ENCODE data around the gene NGFR. TPM values are rescaled to one million over a fixed set of nuclear protein-coding genes. Genes with fewer than 3 reads are reported as not detected.

The NGFR gene
- total and polyA plus RNA-seq, 9 of the 15 experiments (the other 6 are each of a cell fraction or from before 2014, with no cell fraction given): 0.07 to 0.23 (median 0.13) TPM; not detected in 4

- H3K9me1 ChIP-seq (ENCODE audit: control insufficient read depth, insufficient read depth, low read length): no peaks in the 10 kb centered on the region
- ChIA-PET CTCF (ENCODE audit: low intra/inter-chr PET ratio) (no interaction called here), POLR2A (interaction anchor here (0.5 to 1.1 kb wide), 2 partner anchors 10 to 11 kb away, joined by 3 read pairs; no protein-coding TSS in a partner anchor)
- FAIRE-seq (no peak), DNase-seq (ENCODE audit: extremely low read depth in 1 of 4, low spot score in 3 of 4) (no peak), ATAC-seq (no peak)
- H3K9me3 ChIP-seq (replicated peaks; ENCODE audit: control insufficient read depth, insufficient read depth, low read depth, low read length): no peaks in the 10 kb centered on the region
- H3K27me3 ChIP-seq (ENCODE audit: control insufficient read depth in 2 of 2, insufficient read depth in 2 of 2, low read length in 2 of 2): peaks cover 13 to 67% of the 10 kb centered on the region in 2 experiments; a peak in 4 of 5 replicates
- H3K27ac ChIP-seq (ENCODE audit: extremely low read depth, low read depth, low read length): no peak overlapping the region
- no peak overlapping the region for H3K4me2 ChIP-seq (ENCODE audit: insufficient read depth, low read length)
- H3K4me3 ChIP-seq: no peak overlapping the region
- peaks cover 0 to 7% of the 10 kb centered on the region in 2 experiments; a peak in 2 of 5 replicates for H3K4me1 ChIP-seq (replicated peaks in 1 of 2; ENCODE audit: control insufficient read depth in 2 of 2, insufficient read depth in 2 of 2, low read length in 2 of 2)
- in situ Hi-C loops (cut with MboI): no loop called here
- H2AFZ ChIP-seq (ENCODE audit: low read depth, low read length): no peak overlapping the region
- intact Hi-C loops (cut with micrococcal nuclease): no loop called here
- no peak overlapping the region for H3K9ac ChIP-seq (ENCODE audit: insufficient read depth in 1 of 2, low read depth in 2 of 2, low read length in 2 of 2)
- no peaks in the 10 kb centered on the region for H3K36me3 ChIP-seq (ENCODE audit: control insufficient read depth, insufficient read depth, low read length)
- peaks cover 6% of the 10 kb centered on the region; the same call in 1 of the 2 replicates for H4K20me1 ChIP-seq (replicated peaks; ENCODE audit: control insufficient read depth, insufficient read depth, low read length)
- 22% methylated on average over 5 of the region's 14 CpGs for WGBS (ENCODE audit: insufficient coverage, low coverage, missing lambda C conversion rate)
- no TSS peak for BruUV-seq (replicated peaks)
- no peaks in the 10 kb centered on the region for H3K79me2 ChIP-seq (ENCODE audit: control insufficient read depth, insufficient read depth, low read length)
- TF ChIP-seq CLOCK (CRISPR knock-in tag; IDR thresholded peaks at IDR 0.05; ENCODE audit: borderline replicate concordance) (no peak), JUNB (CRISPR knock-in tag; conservative IDR thresholded peaks at IDR 0.05) (no peak), ZSCAN32 (CRISPR knock-in tag; IDR thresholded peaks at IDR 0.05) (no peak), DACH1 (IDR thresholded peaks at IDR 0.05; ENCODE audit: partially characterized antibody) (no peak), SREBF2 (CRISPR knock-in tag; IDR thresholded peaks at IDR 0.05) (no peak)
- TF ChIP-seq, protein P1, sequence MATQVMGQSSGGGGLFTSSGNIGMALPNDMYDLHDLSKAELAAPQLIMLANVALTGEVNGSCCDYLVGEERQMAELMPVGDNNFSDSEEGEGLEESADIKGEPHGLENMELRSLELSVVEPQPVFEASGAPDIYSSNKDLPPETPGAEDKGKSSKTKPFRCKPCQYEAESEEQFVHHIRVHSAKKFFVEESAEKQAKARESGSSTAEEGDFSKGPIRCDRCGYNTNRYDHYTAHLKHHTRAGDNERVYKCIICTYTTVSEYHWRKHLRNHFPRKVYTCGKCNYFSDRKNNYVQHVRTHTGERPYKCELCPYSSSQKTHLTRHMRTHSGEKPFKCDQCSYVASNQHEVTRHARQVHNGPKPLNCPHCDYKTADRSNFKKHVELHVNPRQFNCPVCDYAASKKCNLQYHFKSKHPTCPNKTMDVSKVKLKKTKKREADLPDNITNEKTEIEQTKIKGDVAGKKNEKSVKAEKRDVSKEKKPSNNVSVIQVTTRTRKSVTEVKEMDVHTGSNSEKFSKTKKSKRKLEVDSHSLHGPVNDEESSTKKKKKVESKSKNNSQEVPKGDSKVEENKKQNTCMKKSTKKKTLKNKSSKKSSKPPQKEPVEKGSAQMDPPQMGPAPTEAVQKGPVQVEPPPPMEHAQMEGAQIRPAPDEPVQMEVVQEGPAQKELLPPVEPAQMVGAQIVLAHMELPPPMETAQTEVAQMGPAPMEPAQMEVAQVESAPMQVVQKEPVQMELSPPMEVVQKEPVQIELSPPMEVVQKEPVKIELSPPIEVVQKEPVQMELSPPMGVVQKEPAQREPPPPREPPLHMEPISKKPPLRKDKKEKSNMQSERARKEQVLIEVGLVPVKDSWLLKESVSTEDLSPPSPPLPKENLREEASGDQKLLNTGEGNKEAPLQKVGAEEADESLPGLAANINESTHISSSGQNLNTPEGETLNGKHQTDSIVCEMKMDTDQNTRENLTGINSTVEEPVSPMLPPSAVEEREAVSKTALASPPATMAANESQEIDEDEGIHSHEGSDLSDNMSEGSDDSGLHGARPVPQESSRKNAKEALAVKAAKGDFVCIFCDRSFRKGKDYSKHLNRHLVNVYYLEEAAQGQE (IDR thresholded peaks at IDR 0.05; ENCODE audit: borderline replicate concordance): no peak
- TF ChIP-seq, protein P1 (CRISPR knock-in tag; IDR thresholded peaks at IDR 0.05; ENCODE audit: low read depth): no peak
These were observed 10.8 kb downstream of the NGFR start for GRCh38 chr17:49505854-49506253.
